ENCODE measurements around the gene SLC12A5. TPM values are rescaled to one million over a fixed set of nuclear protein-coding genes. Genes with fewer than 3 reads are reported as not detected.
A peak's percentile ranks its signal among the peaks of the same experiment; 100 is the strongest.

SLC12A5 gene
- total and polyA plus RNA-seq, 9 of the 15 experiments (the other 6 are each of a cell fraction or from before 2014, with no cell fraction given): 0.36 to 7.5 (median 2.1) TPM

DNA sequence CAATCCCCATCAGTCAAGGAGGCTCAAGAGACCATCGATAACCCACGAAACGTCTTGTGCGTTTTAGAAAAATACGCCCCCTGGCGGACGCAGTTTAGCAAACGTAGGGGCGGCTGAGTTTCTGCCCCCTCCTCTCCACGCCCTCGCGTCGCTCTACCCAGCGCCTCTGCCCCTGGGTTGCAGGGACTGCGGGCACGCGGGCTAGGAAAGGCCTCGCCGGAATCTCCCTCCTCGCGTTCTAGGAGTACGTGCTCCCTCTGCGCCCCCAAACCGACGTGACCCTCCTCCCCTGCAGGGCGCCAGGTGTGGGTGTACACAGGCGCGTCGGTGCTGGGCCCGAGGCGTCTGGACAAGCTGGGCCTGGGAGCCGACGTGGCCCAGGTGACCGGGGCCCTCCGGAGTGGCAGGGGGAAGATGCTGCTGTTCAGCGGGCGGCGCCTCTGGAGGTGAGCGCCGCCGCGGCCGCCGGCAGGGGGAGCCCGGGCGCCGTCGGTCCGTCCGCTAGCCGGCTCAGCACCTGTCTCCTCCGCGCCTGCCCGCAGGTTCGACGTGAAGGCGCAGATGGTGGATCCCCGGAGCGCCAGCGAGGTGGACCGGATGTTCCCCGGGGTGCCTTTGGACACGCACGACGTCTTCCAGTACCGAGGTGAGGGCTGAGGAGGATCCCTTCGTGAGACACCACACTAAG lies 15.0 kb upstream of the SLC12A5 start (continued):
- TF ChIP-seq ZNF511 (CRISPR knock-in tag; IDR thresholded peaks at IDR 0.05) (no peak), ATF1 (CRISPR knock-in tag; IDR thresholded peaks at IDR 0.05) (no peak), ATF1 (tag; IDR thresholded peaks at IDR 0.05) (peak; percentile 69), HDAC8 (tag; IDR thresholded peaks at IDR 0.05) (peak; percentile 67; the same call in 1 of the 2 replicates), ZNF12 (CRISPR knock-in tag; IDR thresholded peaks at IDR 0.05) (no peak), CCNT2 (IDR thresholded peaks at IDR 0.05; ENCODE audit: borderline replicate concordance, extremely low read depth, insufficient read length, low read depth, low read length) (no peak), ZEB2 (IDR thresholded peaks at IDR 0.05) (peak; percentile 79; the same call in 1 of the 2 replicates), TEAD4 (IDR thresholded peaks at IDR 0.05; ENCODE audit: low read length) (no peak), TEAD4 (CRISPR knock-in tag; IDR thresholded peaks at IDR 0.05; ENCODE audit: borderline replicate concordance) (no peak), JUN (IDR thresholded peaks at IDR 0.05; ENCODE audit: borderline replicate concordance, low read depth, low read length) (no peak), JUN (CRISPR knock-in tag; IDR thresholded peaks at IDR 0.05; ENCODE audit: borderline replicate concordance) (no peak), KAT2B (IDR thresholded peaks at IDR 0.05; ENCODE audit: low read depth, low read length) (no peak), ARNT (IDR thresholded peaks at IDR 0.05) (no peak), ZBED1 (IDR thresholded peaks at IDR 0.05) (no peak), ZNF384 (IDR thresholded peaks at IDR 0.05; ENCODE audit: low read depth, low read length) (no peak), MED1 (CRISPR knock-in tag; IDR thresholded peaks at IDR 0.05; ENCODE audit: borderline replicate concordance) (no peak), MCM2 (IDR thresholded peaks at IDR 0.05; ENCODE audit: low read depth) (no peak), SIX5 (IDR thresholded peaks at IDR 0.05; ENCODE audit: borderline replicate concordance in 1 of 2, insufficient read depth in 1 of 2, low read depth in 1 of 2, low read length in 2 of 2) (no peak), DIDO1 (tag; IDR thresholded peaks at IDR 0.05; ENCODE audit: low read depth) (no peak)
- TF ChIP-seq, protein P1, sequence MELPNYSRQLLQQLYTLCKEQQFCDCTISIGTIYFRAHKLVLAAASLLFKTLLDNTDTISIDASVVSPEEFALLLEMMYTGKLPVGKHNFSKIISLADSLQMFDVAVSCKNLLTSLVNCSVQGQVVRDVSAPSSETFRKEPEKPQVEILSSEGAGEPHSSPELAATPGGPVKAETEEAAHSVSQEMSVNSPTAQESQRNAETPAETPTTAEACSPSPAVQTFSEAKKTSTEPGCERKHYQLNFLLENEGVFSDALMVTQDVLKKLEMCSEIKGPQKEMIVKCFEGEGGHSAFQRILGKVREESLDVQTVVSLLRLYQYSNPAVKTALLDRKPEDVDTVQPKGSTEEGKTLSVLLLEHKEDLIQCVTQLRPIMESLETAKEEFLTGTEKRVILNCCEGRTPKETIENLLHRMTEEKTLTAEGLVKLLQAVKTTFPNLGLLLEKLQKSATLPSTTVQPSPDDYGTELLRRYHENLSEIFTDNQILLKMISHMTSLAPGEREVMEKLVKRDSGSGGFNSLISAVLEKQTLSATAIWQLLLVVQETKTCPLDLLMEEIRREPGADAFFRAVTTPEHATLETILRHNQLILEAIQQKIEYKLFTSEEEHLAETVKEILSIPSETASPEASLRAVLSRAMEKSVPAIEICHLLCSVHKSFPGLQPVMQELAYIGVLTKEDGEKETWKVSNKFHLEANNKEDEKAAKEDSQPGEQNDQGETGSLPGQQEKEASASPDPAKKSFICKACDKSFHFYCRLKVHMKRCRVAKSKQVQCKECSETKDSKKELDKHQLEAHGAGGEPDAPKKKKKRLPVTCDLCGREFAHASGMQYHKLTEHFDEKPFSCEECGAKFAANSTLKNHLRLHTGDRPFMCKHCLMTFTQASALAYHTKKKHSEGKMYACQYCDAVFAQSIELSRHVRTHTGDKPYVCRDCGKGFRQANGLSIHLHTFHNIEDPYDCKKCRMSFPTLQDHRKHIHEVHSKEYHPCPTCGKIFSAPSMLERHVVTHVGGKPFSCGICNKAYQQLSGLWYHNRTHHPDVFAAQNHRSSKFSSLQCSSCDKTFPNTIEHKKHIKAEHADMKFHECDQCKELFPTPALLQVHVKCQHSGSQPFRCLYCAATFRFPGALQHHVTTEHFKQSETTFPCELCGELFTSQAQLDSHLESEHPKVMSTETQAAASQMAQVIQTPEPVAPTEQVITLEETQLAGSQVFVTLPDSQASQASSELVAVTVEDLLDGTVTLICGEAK (IDR thresholded peaks at IDR 0.05): peak; percentile 51; the same call in 1 of the 2 replicates
- TF ChIP-seq, protein P1 (CRISPR knock-in tag; IDR thresholded peaks at IDR 0.05): no peak

All from K562 (cell line).